Head of caudate nucleus (tissue), 42 donors: ENCODE measurements around the gene SHD.

Experiments used
- DNase-seq, 42 donors: peaks; one replicate each; pipeline versions ENCODE4 v3.0.0 to v3.0.0-alpha.2; 2020 to 2021; ENCODE audit warnings: mixed read lengths in 7 of 42
- intact Hi-C: fragments of 100-400 bp; cut with DNase I; formaldehyde crosslinking; loops from one replicate; pipeline ENCODE4 v1.15.0; 2022

Gene SHD

DNA sequence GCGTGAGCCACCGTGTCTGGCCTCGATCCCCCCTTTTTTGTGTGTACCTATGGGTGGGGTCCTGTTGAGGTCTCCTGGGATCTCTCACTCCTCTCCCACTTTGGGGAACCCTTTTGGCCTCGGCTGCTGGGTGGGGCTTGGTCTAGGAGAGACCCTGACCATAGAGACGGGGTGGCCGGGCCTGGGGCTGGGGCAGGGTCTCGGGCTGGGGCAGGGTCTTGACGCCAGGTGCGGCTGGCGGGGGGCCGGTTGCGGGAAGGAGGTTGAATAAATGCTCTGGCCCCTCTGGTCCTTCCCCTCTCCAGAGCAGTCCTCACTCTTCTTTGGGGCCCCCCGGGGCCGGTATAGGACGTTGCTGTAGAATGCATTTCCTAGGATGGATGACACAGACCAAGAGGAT, 13.4 kb downstream of the SHD start:
- intact Hi-C loops, result no loop called here
- no peak for DNase-seq

DNA sequence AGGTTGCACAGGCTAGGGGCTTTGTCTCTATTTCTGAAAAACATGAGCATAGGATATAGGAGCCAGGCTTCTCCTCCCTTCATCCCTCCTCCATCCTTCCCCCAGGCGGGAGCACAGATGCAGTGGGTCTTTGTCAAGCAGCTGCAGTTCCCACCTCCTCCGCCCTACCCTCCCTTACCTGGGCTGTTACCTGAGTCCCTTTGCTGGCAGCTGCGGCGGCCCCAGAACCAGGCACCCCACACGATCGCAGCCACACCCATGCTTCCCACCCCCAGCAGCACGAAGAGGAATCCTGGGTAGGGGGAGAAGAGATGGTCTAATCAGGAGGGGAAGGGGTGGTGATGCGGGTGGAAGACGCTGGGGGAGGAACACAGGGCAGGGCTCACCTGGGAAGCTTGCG, 15.3 kb downstream of the SHD start:
- DNase-seq, result no peak
- intact Hi-C loops, result no loop called here

DNA sequence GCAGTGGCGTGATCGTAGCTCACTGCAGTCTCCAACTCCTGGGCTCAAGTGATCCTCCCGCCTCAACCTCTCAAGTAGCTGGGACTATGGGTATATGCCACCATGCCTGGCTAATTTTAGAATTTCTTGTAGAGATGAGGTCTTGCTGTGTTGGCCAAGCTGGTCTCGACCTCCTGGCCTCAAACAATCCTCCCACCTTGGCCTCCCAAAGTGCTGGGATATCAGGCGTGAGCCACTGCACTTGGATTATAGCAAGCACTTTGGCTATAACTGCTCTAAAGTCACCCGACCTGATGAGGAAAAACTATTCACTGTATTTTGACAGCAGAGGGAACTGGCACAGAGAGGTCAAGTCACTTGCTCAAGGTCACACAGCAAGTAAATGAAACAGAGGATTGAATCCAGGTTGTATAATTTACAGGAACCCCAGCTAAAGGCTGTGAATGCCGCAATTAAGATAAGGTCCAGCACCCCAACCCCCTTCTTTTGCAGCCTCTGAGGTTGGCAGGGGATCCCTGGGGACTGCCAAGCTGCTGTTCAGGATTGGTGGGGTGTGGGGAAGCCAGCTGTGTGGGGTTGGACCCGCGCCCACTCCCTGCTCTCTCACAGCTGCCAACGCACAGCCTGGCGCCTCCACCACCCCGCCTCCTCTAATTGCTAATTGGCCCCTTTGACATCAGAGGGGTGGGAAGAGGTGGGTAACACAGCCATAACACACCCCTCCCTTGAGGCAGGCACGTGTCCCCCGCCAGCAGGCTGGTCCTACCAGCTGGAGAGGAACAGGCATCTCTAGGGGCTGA, 17.1 kb downstream of the SHD start:
- intact Hi-C loops, result no loop called here
- DNase-seq, result peak; percentile 38 to 90 (median 74)

DNA sequence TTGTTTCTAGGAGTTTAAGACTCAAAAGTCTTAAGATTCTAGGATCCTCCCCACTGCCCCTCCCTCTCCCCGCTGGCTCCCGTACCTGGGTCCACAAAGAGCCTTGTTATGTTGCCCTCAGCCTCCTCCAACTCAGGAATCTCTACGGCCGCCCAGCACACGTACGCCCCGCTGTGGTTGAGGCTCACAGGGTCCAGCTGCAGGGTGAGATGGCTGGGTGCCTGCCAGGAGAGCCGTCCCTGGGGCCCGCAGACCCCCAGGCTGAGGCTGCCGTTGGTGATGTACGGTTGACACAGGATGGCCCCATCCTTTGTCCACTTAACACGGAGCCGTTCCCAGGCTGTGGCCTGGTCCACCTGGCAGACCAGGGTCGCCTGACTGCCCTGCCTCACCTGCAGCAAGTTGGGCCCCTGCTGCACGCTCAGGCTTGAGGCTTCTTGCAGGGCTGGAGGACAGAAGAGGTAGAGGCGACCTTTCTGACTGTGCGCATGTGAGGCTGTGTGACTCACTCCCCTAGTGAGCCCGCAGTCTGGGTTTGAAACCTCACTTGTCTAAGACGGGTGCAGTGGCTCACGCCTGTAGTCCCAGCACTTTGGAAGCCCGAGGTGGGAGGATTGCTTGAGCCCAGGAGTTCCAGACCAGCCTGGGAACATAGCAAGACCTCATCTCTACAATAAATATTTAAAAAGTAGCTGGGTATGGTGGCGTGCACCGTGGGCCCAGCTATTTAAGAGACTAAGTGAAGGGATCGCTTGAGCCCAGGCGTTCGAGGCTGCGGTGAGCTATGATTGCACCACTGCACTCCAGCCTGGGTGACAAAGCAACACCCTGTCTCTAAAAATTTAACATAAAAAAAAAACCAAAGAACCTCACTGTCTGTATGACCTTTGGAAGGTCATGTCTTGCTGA, 19.1 kb downstream of the SHD start:
- intact Hi-C loops, result no loop called here
- DNase-seq, result no peak

DNA sequence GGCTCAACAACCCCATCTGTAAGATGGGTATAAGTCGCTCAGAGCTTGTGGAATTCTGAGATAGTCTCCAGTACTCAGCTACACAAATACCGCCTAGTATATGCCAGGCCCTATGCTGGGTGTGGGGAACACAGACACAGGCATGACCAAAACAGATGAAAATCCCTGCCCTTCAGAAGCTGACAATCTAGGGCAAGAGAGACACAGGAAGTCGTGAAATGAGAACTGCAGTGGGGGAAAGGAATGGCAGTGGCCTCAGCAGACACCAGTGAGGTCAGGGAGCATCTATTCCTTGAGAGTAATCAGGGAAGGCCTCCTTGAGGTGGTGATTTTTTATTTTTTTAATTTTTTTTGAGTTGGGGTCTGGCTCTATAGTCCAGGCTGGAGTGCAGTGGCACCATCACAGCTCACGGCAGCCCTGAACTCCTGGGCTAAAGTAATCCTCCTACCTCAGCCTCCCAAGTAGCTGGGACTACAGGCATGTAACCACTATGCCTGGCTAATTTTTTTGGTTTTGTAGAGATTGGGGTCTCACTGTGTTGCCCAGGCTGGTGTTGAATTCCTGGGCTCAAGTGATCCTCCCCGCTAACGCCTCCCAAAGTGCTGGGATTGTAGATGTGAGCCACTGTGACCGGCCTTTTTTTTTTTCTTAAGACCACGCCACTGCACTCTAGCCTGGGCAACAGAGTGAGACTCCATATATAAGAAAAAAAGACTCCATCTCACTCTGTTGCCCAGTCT, 19.9 kb downstream of the SHD start:
- no peak for DNase-seq
- intact Hi-C loops, result no loop called here

DNA sequence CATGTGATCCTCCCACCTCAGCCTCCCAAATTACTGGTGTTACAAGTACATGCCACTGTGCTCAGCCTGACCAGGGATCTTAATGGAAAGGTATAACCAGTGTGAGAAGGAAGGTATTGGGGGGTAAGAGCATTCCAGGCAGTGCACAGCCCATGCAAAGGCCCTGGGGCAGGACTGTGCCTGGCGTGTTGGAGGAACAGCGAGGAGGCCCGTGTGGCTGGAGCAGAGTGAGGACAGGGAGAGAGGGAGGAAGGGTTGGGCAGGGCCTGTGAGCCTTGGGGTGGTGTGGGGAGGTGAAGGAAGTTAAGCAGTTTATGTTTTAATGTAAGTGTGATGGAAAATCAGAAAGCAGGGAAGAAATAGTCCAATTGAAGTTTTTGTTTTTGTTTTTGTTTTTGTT, 21.5 kb downstream of the SHD start:
- intact Hi-C loops, result no loop called here
- DNase-seq, result no peak

DNA sequence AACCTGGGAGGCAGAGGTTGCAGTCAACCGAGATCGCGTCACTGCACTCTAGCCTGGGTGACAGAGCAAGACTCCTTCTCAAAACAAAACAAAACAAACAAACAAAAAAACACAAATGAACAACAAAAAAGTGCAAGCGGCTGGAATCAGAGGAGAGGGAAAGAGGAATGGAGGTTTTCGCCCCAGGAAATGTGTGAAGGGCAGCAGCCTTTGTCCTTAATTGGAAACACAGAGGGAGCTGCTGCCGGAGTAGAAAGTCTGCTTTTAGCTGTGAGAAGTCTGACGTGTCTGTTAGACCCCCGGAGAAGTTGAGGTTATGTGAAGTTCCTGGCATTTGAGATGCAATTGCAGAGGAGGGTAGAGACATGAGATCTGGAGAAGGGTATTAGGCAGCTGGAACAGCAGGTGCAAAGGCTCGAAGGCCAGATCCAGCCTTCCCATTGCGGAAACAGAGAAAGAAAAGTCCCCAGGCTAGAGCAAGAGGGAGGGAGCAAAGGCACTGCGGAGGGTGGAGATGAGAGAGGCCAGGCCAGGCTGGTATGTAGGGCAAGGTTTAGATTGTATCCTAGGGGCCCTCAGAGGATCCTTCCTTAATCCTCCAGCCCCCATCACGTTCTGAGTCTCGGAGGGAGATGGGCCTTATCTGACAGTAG, 22.6 kb downstream of the SHD start:
- no peak for DNase-seq
- intact Hi-C loops, result no loop called here

DNA sequence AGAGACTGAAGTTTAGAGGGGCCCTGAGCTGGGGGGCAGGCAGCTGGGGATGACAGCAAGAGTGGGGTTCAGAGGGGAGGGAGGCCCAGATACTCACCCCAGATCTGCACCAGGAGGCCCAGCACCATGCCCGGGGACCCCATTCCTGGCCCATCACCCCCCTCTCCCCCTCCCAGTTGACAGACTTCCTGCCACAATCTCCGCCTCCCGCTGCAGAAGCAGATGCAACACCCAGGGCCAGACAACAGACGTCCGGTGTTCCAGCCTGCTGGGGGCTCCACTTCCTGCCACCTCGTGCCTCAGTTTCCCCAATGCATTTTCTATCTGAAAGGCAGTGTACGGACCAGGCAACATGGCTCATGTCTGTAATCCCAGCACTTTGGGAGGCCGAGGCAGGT, 23.2 kb downstream of the SHD start, which contains the start of gene TMIGD2:
Gene TMIGD2 (minus strand): TSS at position 147 of the 398 bp plus-strand sequence. CDS start 4 bp downstream, at position 143.
- no peak for DNase-seq
- intact Hi-C loops, result no loop called here

DNA sequence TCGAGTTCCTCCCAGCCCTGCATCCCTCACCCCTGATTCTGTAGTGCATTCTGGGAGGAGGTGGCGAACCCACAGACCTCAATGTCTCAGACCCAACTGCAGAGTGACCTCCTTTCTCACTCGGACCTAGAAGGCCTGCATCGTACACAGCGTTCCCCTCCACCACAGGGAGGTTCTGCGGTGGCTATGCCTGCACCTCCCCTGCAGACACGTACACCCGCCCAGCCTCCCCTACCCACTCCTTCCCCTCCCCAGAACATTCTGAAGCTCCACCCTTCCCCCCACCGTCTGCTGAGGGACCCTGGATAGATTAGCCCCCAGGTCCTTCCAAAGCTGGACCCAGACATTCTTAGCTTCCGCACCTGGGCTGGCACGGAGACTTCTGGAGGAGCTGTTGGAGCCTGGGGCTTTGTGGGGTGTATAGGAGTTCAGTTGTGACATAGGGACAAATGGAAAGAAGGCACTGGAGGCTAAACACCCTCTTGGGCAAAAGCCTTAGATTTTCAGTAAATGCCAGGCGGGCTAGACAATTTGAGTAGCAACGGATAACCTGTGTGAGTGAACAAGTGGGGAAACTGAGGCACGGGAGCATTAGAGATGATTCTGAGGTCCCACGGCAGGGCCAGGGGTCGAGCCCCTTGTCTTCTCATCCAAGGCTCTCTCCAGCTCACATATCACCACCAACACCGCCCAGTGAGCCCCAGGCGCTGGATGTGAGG, 24.9 kb downstream of the SHD start:
- intact Hi-C loops, result no loop called here
- DNase-seq, result no peak

DNA sequence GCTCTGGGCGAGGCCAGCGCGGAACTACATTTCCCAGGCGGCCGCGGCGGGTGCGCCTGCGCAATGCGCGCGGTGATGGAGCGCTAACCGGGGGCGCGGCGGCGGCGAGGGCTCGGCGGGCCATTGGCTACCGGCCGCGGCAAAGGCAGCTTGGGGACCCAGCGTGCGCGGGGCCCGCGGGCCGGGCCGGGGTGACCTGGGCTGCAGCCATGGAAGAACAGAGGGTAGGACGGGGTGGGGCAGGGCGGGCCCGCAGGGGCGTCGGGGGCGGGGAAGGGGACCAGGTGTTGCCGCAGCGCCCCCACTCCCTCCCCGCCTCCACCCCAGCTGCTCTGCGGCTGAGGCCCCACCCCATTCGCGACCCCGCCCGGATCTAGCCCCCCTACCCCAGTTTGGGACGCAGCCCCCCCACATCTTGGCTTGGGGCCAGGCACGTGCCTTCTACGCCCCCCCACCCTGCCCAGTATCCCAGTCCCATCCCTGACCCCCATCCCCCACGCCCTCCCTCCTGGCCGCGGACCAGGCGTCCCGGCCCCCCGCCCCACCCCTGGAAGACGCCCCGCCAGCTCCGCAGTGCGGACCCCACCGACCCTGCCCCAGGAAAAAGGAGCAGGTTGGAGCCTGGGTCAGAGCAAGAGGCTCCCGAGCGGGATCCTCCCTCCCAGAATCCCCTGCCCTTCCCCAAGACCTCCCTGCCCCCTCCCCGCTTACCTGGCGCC, 25.6 kb downstream of the SHD start, which contains the start of gene FSD1:
Gene FSD1 (plus strand): TSS at position 61 of the 719 bp plus-strand sequence. CDS start 149 bp downstream, at position 210.
- peak in 41 of 42 donors; percentile 31 to 82 (median 67) for DNase-seq
- intact Hi-C loops, result no loop called here

DNA sequence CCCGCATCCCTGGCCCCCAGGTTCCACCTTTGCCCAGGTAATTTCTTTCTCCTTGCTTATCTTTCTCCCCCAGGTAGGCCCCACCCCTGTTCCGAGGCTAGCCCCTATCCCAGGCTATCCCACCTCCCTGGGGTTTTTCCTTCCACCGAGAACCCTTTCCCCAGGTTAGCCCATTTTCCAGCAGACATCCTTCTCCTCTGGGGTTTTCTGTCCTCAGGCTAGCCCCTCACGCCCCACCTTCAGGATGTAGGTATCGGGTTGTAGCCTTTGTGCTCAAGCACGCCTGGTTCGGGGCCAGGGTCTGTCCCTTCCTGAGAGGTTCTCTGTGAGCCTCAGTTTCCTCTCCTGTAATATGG, 26.2 kb downstream of the SHD start:
- intact Hi-C loops, result no loop called here

DNA sequence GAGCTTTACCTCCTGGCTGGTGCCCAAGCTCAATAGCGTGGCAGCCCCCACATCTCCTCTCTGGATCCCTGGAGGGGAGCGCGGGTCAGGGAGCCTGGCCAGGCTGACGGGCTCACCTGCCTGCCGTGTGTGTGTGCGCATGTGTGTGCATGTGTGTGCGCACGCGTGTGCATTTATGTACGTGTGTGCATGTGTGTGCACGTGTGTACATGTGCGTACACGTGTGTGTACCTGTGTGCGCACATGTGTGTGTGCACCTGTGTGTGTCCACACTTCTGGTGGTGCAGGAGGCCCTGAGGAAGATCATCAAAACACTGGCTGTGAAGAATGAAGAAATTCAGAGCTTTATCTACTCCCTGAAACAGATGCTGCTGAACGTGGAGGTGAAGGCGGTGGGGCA, 26.6 kb downstream of the SHD start:
- no peak for DNase-seq
- intact Hi-C loops, result no loop called here

More for the DNA sequence above, 26.2 kb downstream of the SHD start:
- no peak for DNase-seq

DNA sequence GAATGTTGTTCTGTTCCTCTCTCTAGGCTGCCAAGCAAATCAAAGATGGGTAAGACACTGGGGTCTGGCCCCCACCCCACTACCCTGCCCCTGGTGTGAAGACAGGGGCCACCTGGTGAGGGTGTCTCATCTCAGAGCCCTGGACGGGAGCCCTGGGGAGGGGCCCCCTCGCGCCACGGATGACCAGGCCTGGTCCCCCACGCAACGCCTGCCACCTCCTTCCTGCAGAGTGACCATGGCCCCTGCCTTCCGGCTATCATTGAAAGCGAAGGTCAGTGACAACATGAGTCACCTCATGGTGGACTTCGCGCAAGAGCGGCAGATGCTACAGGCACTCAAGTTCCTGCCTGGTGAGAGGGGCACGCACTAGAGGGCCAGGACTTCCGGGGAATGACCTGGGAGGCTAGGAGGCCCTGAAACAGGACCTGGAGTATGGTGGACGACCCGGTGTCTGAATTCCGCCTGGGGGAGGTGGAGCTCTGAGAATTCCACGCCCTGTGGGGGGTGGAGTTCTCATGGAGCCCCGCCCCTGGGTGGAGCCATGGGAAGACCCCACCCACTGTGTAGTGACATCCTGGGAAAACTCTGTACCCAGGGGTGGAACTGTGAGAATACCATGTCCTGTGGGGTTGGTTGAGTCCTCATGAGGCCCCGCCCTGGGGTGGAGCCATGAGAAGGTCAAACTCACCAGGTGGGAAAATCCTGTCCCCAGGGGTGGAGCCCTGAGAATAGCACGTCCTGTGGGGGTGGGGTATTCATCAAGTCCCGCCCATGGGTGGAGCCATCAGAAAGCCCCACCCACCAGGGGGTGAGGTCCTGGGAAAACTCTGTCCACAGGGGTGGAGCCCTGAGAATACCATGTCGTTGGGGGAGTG, 31.4 kb downstream of the SHD start:
- no peak for DNase-seq
- intact Hi-C loops, result no loop called here

DNA sequence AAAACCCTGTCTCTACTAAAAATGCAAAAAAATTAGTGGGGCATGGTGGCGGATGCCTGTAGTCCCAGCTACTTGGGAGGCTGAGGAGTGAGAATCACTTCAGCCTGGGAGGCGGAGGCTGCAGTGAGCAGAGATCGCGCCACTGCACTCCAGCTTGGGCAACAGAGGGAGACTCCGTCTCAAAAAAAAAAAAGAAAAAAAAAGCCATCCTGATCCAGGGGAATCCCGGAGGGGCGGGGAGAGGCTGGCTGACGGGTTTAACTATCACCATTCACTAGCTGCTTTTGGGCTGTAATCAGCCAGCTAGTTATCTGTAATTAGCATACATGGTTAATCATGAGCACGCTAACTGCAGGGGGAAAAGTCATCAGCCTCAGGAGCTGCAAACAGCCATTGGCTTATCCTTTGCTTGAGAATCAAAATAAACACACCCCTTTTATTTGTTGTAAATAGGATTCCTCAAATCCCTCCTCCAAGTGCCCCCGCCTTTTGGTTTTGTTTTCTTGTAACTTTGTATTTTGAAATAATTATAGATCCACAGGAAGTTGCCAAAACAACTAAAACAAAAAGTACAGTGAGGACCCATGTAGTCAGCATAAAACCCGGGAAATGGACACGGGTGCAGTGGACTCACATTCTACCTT, 34.9 kb downstream of the SHD start:
- DNase-seq, result no peak

DNA sequence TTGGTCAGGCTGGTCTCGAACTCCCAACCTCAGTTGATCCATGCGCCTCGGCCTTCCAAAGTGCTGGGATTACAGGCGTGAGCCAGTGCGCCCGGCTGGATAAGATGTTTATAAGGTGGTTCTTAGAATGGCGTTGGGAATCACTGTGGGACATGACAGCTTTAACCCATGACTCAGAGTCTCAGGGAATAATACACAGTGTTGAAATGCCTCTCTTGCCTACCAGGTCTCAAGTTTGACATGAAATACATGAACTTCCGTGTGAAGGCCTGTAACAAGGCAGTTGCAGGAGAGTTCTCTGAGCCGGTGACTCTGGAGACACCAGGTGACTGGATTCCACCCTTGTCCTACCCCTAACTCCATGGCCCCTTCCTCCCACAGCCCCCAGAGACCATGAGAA, 37.9 kb downstream of the SHD start:
- intact Hi-C loops, result no loop called here
- DNase-seq, result no peak

More for the DNA sequence above, 34.9 kb downstream of the SHD start:
- intact Hi-C loops, result no loop called here

DNA sequence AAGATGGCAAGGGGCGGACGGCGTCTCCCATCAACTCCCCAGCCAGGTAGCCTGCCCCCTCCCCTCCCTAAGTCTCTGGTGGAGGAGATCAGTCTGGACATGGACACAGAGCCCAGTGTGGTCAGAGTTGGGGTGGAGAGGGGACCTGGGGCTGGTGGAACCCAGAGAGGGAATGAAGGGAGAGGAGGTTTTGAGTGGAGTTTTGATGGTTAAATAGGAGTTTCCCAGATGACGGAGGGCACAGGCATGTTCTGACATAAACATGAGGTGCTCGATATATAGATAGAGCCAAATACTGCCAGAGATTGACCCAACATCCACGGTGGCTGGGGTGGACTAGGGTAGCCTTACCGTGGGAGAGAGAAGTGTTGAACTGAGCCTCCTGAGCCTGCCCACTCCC, 39.4 kb downstream of the SHD start:
- intact Hi-C loops, result no loop called here
- no peak for DNase-seq
